ENCODE measurements around the gene DYRK3. TPM values are rescaled to one million over a fixed set of nuclear protein-coding genes. Genes with fewer than 3 reads are reported as not detected.
A peak's percentile ranks its signal among the peaks of the same experiment; 100 is the strongest.

Gene DYRK3
- total and polyA plus RNA-seq, 2 experiments from 2014 or later = 18.2 to 31.5 TPM

GRCh38 chr1:206658264-206658980, 23.1 kb downstream of the DYRK3 start:
- Histone ChIP-seq H3K27ac (no peak overlapping the region), H4K20me1 (ENCODE audit: insufficient read depth) (no peaks in the 10 kb centered on the region), H3K9ac (no peak overlapping the region), H3K4me1 (ENCODE audit: insufficient read depth) (no peaks in the 10 kb centered on the region), H3K36me3 (ENCODE audit: low read depth) (no peaks in the 10 kb centered on the region), H3K79me2 (ENCODE audit: insufficient read depth) (no peaks in the 10 kb centered on the region), H3K4me2 (ENCODE audit: unreplicated experiment) (no peak overlapping the region), H3K27me3 (replicated peaks; ENCODE audit: insufficient read depth) (no peaks in the 10 kb centered on the region; the same call in 1 of the 2 replicates), H3K9me2 (ENCODE audit: insufficient read depth) (no peaks in the 10 kb centered on the region), H2AFZ (no peak overlapping the region), H3K4me3 (no peak overlapping the region), H3F3A (ENCODE audit: insufficient read depth) (peaks cover 18% of the 10 kb centered on the region), H3K9me3 (ENCODE audit: low read depth) (no peaks in the 10 kb centered on the region)
- DNase-seq = peak; percentile 43
- WGBS, 2 experiments (ENCODE audit: low coverage in 1 of 2, low lambda C conversion rate in 2 of 2, missing lambda C conversion rate in 2 of 2) = 47 to 49% methylated on average over 22 of the region's 22 CpGs
- in situ Hi-C loops (cut with MboI) = no loop called here
- no peak for TF ChIP-seq EZH2phosphoT487 (IDR thresholded peaks at IDR 0.05; ENCODE audit: insufficient read depth, low read depth)
- TF ChIP-seq EZH2 (IDR thresholded peaks at IDR 0.05; ENCODE audit: insufficient read depth, poor library complexity, severe bottlenecking) = no peak

- Histone ChIP-seq H3K27ac (no peak overlapping the region), H2AFZ (no peak overlapping the region), H3K4me2 (ENCODE audit: unreplicated experiment) (no peak overlapping the region), H3K27me3 (replicated peaks; ENCODE audit: insufficient read depth) (no peaks in the 10 kb centered on the region; the same call in 1 of the 2 replicates), H3K79me2 (ENCODE audit: insufficient read depth) (no peaks in the 10 kb centered on the region), H3K9me2 (ENCODE audit: insufficient read depth) (no peaks in the 10 kb centered on the region), H3F3A (ENCODE audit: insufficient read depth) (peaks cover 18% of the 10 kb centered on the region), H4K20me1 (ENCODE audit: insufficient read depth) (no peaks in the 10 kb centered on the region), H3K9me3 (ENCODE audit: low read depth) (no peaks in the 10 kb centered on the region), H3K36me3 (ENCODE audit: low read depth) (no peaks in the 10 kb centered on the region), H3K9ac (no peak overlapping the region), H3K4me1 (ENCODE audit: insufficient read depth) (no peaks in the 10 kb centered on the region), H3K4me3 (no peak overlapping the region)
- no peak for DNase-seq
- in situ Hi-C loops (cut with MboI) = no loop called here
- 77 to 82% methylated on average over 7 of the region's 7 CpGs for WGBS, 2 experiments (ENCODE audit: low coverage in 1 of 2, low lambda C conversion rate in 2 of 2, missing lambda C conversion rate in 2 of 2)
- TF ChIP-seq EZH2phosphoT487 (IDR thresholded peaks at IDR 0.05; ENCODE audit: insufficient read depth, low read depth) = no peak
- no peak for TF ChIP-seq EZH2 (IDR thresholded peaks at IDR 0.05; ENCODE audit: insufficient read depth, poor library complexity, severe bottlenecking)
These were observed 23.6 kb downstream of the DYRK3 start for GRCh38 chr1:206658981-206659273.

GRCh38 chr1:206660136-206660535, 24.8 kb downstream of the DYRK3 start:
- H3K9me2 ChIP-seq (ENCODE audit: insufficient read depth) = no peaks in the 10 kb centered on the region
- H3K4me2 ChIP-seq (ENCODE audit: unreplicated experiment) = no peak overlapping the region
- H3K9ac ChIP-seq = no peak overlapping the region
- in situ Hi-C loops (cut with MboI) = no loop called here
- H4K20me1 ChIP-seq (ENCODE audit: insufficient read depth) = no peaks in the 10 kb centered on the region
- no peak overlapping the region for H3K4me3 ChIP-seq
- TF ChIP-seq EZH2phosphoT487 (IDR thresholded peaks at IDR 0.05; ENCODE audit: insufficient read depth, low read depth) = no peak
- TF ChIP-seq EZH2 (IDR thresholded peaks at IDR 0.05; ENCODE audit: insufficient read depth, poor library complexity, severe bottlenecking) = no peak
- WGBS, 2 experiments (ENCODE audit: low coverage in 1 of 2, low lambda C conversion rate in 2 of 2, missing lambda C conversion rate in 2 of 2) = 87 to 92% methylated on average over 4 of the region's 4 CpGs
- H3K9me3 ChIP-seq (ENCODE audit: low read depth) = no peaks in the 10 kb centered on the region
- H2AFZ ChIP-seq = no peak overlapping the region
- H3F3A ChIP-seq (ENCODE audit: insufficient read depth) = peaks cover 11% of the 10 kb centered on the region
- no peak for DNase-seq
- no peaks in the 10 kb centered on the region for H3K36me3 ChIP-seq (ENCODE audit: low read depth)
- H3K79me2 ChIP-seq (ENCODE audit: insufficient read depth) = no peaks in the 10 kb centered on the region
- H3K27ac ChIP-seq = no peak overlapping the region
- H3K27me3 ChIP-seq (replicated peaks; ENCODE audit: insufficient read depth) = no peaks in the 10 kb centered on the region; the same call in 1 of the 2 replicates
- H3K4me1 ChIP-seq (ENCODE audit: insufficient read depth) = no peaks in the 10 kb centered on the region

- H3K4me1 ChIP-seq (ENCODE audit: insufficient read depth) = no peaks in the 10 kb centered on the region
- no peaks in the 10 kb centered on the region for H3K9me3 ChIP-seq (ENCODE audit: low read depth)
- H3K4me3 ChIP-seq = no peak overlapping the region
- no peaks in the 10 kb centered on the region; the same call in 1 of the 2 replicates for H3K27me3 ChIP-seq (replicated peaks; ENCODE audit: insufficient read depth)
- H3K4me2 ChIP-seq (ENCODE audit: unreplicated experiment) = no peak overlapping the region
- no peak for DNase-seq
- H3K79me2 ChIP-seq (ENCODE audit: insufficient read depth) = no peaks in the 10 kb centered on the region
- WGBS, 2 experiments (ENCODE audit: low coverage in 1 of 2, low lambda C conversion rate in 2 of 2, missing lambda C conversion rate in 2 of 2) = 87 to 91% methylated on average over 11 of the region's 11 CpGs
- no peak overlapping the region for H2AFZ ChIP-seq
- H3K9ac ChIP-seq = no peak overlapping the region
- H3K9me2 ChIP-seq (ENCODE audit: insufficient read depth) = no peaks in the 10 kb centered on the region
- no peak for TF ChIP-seq EZH2phosphoT487 (IDR thresholded peaks at IDR 0.05; ENCODE audit: insufficient read depth, low read depth)
- TF ChIP-seq EZH2 (IDR thresholded peaks at IDR 0.05; ENCODE audit: insufficient read depth, poor library complexity, severe bottlenecking) = no peak
- H3K36me3 ChIP-seq (ENCODE audit: low read depth) = no peaks in the 10 kb centered on the region
- no peak overlapping the region for H3K27ac ChIP-seq
- in situ Hi-C loops (cut with MboI) = no loop called here
- no peaks in the 10 kb centered on the region for H4K20me1 ChIP-seq (ENCODE audit: insufficient read depth)
- H3F3A ChIP-seq (ENCODE audit: insufficient read depth) = peaks cover 11% of the 10 kb centered on the region
These were observed 26.0 kb downstream of the DYRK3 start for GRCh38 chr1:206661161-206661820.
